Measurements from ENCODE around the gene BMP8A.
"Not testable (repeated sequence)": the region's sequence is repeated elsewhere in the genome, so short reads cannot be mapped to it uniquely, and the experiment has no call there.

BMP8A gene

DNA sequence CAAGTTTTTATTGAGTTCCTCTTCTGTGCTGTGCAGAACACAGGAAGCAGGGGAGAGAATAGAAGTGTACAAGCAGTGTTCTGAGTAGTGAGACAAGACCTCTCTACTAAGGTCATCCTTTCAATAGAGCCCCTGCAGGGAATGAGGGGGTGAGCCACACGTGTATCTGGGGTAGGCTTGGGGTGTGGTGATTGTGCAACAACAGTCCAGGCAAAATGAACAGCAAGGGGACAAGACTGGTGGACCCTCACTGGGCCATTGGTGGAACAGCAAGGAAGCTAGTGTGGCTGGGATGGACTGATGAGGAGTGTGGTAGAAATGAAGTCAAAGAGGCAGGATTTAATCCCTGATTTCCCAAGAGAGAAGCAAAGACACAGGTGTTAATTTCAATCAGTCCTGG is 8.2 kb upstream of the BMP8A start:
- no peak for DNase-seq (ENCODE audit: low spot score)

DNA sequence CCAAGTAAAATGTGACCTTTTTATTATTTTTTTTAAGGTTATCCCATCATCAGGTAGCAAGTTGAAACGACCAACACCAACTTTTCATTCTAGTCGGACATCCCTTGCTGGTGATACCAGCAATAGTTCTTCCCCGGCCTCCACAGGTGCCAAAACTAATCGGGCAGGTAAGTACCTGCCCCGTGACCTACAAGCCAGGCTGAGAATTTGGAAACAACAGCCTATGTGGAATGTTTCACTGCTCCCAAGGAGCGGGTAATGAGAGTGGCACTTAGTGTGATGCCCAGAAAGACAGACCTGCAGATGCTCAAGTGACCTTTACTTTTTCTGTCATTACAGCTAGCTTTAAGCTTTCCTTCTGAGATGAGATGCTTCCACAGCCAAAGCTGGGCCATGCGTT is 6.9 kb upstream of the BMP8A start:
- DNase-seq (ENCODE audit: low spot score) = no peak

- DNase-seq (ENCODE audit: low spot score) = no peak
Measured at GRCh38 chr1:39485046-39485803, 6.2 kb upstream of the BMP8A start.

DNA sequence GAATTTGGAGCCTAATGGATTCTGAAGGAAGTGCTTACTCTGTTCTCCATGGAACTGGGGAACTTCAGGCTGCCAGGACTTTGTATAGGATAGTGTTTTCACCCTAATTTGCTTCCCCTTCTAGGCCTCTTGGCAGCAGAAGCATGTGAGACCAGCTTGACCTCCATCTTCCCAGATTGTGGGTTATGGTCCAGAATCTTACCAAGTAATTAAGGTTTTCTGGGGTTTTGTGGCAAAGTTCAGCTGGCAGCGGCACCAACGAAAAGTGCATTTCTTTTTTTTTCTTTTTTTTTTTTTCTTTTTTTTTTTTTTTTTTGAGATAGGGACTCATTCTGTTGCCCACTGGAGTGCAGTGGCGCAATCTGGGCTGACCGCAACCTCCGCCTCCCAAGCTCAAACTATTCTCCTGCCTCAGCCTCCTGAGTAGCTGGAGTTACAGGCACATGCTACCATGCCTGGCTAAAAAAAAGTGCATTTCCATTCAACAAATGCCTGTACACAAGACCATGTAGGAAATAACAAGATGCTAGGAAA is 3.4 kb upstream of the BMP8A start:
- DNase-seq (ENCODE audit: low spot score) = no peak

GRCh38 chr1:39488793-39489566 is 2.5 kb upstream of the BMP8A start:
- DNase-seq (ENCODE audit: low spot score) = no peak

GRCh38 chr1:39489567-39490239 is 1.7 kb upstream of the BMP8A start:
- no peak for DNase-seq (ENCODE audit: low spot score)

- DNase-seq (ENCODE audit: low spot score) = no peak
Measured at GRCh38 chr1:39490596-39491145, 765 bp upstream of the BMP8A start.

DNA sequence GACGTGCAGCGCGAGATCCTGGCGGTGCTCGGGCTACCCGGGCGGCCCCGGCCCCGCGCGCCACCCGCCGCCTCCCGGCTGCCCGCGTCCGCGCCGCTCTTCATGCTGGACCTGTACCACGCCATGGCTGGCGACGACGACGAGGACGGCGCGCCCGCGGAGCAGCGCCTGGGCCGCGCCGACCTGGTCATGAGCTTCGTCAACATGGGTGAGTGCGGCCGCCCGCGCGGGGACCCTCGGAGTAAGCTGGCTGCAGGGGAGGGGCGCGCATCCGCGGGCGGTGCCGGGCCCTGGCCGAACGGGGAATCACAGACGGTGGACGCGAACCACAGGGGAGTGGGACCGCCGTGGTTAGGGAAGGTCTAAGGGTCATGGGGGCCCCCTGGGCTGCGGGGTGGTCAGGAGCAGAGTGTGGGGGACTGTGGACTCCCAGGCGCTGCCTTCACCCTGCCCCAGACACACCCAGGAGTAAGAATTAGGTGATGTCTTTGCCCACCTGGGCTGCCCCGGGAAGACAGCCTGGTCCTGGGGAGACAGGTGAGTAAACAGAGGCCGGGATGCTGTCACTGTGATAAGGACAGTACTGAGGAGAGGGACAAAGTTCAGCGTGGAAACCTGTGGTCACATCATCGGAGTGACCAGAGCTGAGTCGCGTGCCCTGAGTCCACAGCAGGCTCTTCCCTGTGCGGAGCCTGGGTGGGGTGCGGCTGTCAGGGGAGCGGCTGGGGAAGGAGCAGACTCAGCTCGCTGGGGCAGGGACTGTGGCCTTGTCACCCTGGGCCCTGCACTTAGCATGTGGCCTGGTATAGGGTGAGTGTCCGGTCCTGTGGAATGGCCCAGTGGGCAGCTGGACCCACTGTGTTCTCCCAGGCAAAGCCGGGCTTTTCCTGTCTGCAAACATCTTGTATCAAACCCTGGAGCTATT is 944 bp downstream of the BMP8A start:
- DNase-seq (ENCODE audit: low spot score) = not testable (repeated sequence)

GRCh38 chr1:39493043-39493810 is 1.8 kb downstream of the BMP8A start:
- not testable (repeated sequence) for DNase-seq (ENCODE audit: low spot score)

DNA sequence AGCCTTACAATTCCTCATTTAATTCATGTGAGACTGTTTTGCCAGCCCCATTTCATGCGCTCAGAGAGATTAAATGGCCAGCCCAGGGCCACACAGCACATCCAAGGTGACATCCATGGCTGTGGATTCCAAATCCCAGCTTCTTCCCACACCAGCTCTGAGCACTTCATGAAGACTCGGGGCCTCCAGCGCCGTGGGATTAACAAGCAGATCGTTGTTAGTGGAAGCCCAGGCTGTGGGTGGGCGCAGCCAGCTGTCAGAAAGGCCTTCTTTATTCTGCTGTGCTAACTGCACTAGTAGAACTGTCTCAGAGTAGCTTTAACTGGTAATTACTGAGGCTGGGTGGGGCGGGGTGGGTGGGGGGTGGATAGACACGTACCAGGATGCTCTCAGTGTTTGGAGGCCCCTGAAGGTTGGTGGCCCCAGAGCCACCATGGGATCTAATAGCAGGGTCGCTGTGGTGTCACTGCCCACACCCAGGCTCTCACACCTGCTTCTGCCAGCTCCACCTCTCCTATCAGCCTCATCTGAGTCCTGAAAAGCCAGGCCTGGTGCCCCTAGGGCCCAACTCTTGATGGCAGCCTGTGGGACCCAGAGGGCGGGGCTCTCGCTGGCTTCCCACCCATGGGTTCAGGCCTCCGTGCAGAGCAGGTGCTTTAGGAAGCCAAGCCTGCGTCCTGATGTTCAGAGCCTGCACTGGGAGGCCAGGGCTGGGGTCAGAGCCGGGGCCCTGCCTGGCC is 3.4 kb downstream of the BMP8A start:
- no peak for DNase-seq (ENCODE audit: low spot score)

DNA sequence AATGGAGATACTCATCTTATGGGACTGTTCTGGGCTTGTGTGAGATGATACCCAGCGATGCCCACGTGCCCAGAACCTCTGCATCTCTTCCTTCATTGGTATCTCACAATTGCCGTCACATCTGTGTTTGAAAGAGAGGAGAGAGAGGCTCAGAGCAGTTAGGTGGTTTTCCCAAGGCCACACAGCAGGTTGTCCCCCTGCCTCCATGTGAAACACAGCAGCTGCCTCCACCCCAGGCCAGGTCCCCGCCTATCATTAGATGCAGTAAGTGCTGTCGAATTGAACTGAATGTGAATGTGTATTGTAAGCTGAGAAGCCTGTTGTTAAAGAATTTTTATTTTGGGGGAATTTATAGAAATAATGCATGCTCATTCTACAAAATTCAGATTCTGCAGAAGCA is 5.1 kb downstream of the BMP8A start:
- DNase-seq (ENCODE audit: low spot score) = not testable (repeated sequence)

DNA sequence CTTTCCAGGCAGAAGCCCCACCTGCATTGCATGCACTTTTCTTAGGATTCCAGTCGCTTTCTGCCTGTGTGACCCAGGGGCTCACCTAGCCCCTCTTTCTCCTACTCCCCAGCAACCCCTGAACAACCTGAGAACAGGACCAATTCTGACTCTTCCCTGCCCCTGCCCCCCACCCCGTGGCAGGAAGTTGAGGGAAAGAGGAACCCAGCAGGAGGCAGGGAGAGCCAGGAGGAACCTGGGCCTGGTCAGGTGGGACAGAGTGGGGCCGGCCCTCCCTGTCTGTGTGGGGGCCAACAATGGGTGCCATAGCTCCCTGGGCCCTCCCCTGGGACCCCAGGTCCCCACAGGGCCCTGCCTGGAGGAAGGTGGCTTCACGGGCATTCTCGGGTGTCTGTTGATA is 6.1 kb downstream of the BMP8A start:
- DNase-seq (ENCODE audit: low spot score) = no peak

DNA sequence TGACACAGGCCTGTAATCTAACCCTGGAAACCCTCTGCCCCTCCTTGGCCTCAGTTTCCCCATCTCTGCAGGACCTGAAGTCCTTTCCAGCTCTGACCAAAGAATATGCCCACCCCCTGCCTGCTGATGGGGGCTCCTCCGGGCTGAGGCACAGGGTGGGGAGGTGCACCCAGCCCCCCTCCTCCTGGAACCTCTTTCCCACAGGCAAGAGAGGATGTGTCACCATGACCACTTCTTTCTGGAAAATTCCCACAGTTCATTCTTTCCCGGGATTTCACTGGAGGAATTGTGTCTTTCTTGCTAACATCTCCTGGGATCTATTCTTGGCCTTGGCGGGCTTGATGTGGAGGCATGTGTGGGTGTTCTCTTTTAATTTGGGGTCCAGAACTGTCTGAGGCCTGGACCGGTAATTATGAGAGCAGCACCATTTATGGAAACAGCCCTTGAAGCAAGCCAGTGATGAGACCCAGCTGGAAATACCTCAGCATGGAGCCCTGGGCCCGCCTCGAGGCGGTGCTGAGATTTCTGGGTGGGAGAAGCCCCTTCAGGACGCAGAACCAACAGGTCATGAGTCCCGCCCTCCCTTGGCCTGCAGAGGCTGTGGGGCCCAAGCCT is 6.8 kb downstream of the BMP8A start:
- DNase-seq (ENCODE audit: low spot score) = not testable (repeated sequence)

GRCh38 chr1:39498821-39499220 is 7.4 kb downstream of the BMP8A start:
- not testable (repeated sequence) for DNase-seq (ENCODE audit: low spot score)

- no peak for DNase-seq (ENCODE audit: low spot score)
Measured at GRCh38 chr1:39499668-39500067, 8.2 kb downstream of the BMP8A start.

- DNase-seq (ENCODE audit: low spot score) = no peak
Measured at GRCh38 chr1:39500862-39501389, 9.5 kb downstream of the BMP8A start.

- DNase-seq (ENCODE audit: low spot score) = no peak
Measured at GRCh38 chr1:39501666-39502065, 10.2 kb downstream of the BMP8A start.

- not testable (repeated sequence) for DNase-seq (ENCODE audit: low spot score)
Measured at GRCh38 chr1:39504436-39504835, 13.0 kb downstream of the BMP8A start.

- no peak for DNase-seq (ENCODE audit: low spot score)
Measured at GRCh38 chr1:39505289-39505688, 13.9 kb downstream of the BMP8A start.
